OCI-LY1 (cell line): Measurements from ENCODE around the gene TECPR2.

Experiments
- H2AFZ ChIP-seq: fragments of 200-600 bp; sonication (generic), shearing (Covaris generic); 2 replicates; pipeline ENCODE4 v1.6.0; 2014; ENCODE audit warnings: antibody characterized with exemption, mild to moderate bottlenecking, low read length
- H3F3A ChIP-seq: fragments of 200-600 bp; sonication (generic), shearing (Covaris generic); 2 replicates; pipeline ENCODE4 v1.6.0; 2014; ENCODE audit warnings: mild to moderate bottlenecking, antibody characterized with exemption, low read length, moderate library complexity; ENCODE audit not compliant: insufficient read depth
- H3K27ac ChIP-seq: fragments of 200-600 bp; sonication (generic); 2 replicates; pipeline ENCODE4 v1.5.1; 2014; ENCODE audit warnings: low read length, mixed run types, mild to moderate bottlenecking, low read depth; ENCODE audit not compliant: poor library complexity, severe bottlenecking
- H3K27me3 ChIP-seq: fragments of 200-600 bp; sonication (generic); 2 replicates; pipeline ENCODE4 v1.6.0; 2014; ENCODE audit warnings: antibody characterized with exemption, mild to moderate bottlenecking, low read length, moderate library complexity; ENCODE audit not compliant: insufficient read depth
- H3K36me3 ChIP-seq: fragments of 200-600 bp; sonication (generic); 2 replicates; pipeline ENCODE4 v1.6.1; 2014; ENCODE audit warnings: mild to moderate bottlenecking, antibody characterized with exemption, low read length, moderate library complexity, mixed read lengths; ENCODE audit not compliant: insufficient read depth
- H3K4me1 ChIP-seq: fragments of 200-600 bp; sonication (generic); 2 replicates; pipeline ENCODE4 v1.5.1; 2014; ENCODE audit warnings: mild to moderate bottlenecking, low read length, moderate library complexity; ENCODE audit not compliant: insufficient read depth, severe bottlenecking
- H3K4me2 ChIP-seq: fragments of 200-600 bp; sonication (generic), shearing (Covaris generic); 2 replicates; pipeline ENCODE4 v1.6.1; 2014; ENCODE audit warnings: low read length
- H3K4me3 ChIP-seq: fragments of 200-600 bp; sonication (generic); 2 replicates; pipeline ENCODE4 v1.5.1; 2014; ENCODE audit warnings: low read length, low read depth, mild to moderate bottlenecking, mixed read lengths; ENCODE audit not compliant: poor library complexity, severe bottlenecking
- H3K79me2 ChIP-seq: fragments of 200-600 bp; shearing (Covaris generic); 2 replicates; pipeline ENCODE4 v1.6.1; 2016; ENCODE audit warnings: mixed run types, low read length, mixed read lengths; ENCODE audit not compliant: insufficient read depth
- H3K9ac ChIP-seq: fragments of 200-600 bp; sonication (generic), shearing (Covaris generic); 2 replicates; pipeline ENCODE4 v1.6.1; 2014; ENCODE audit warnings: mild to moderate bottlenecking, low read length, mixed read lengths
- H3K9me2 ChIP-seq: fragments of 200-600 bp; sonication (generic), shearing (Covaris generic); 2 replicates; pipeline ENCODE4 v1.6.1; 2014; ENCODE audit warnings: low read depth, mild to moderate bottlenecking, low read length, mixed read lengths
- H3K9me3 ChIP-seq: fragments of 200-600 bp; shearing (Covaris generic); 2 replicates; pipeline ENCODE4 v1.6.1; 2014; ENCODE audit warnings: low read length, mixed read lengths
- H4K20me1 ChIP-seq: fragments of 200-600 bp; sonication (generic), shearing (Covaris generic); 2 replicates; pipeline ENCODE4 v1.6.0; 2016; ENCODE audit warnings: mild to moderate bottlenecking, low read length; ENCODE audit not compliant: insufficient read depth
- EZH2 ChIP-seq: fragments of 200-600 bp; sonication (generic), shearing (Covaris generic); IDR thresholded peaks from 2 replicates; pipeline ENCODE4 v1.8.0; 2017; ENCODE audit warnings: borderline replicate concordance, mixed run types, mild to moderate bottlenecking, antibody characterized with exemption, low read length, moderate library complexity, mixed read lengths
- TF ChIP-seq, protein P1 (sequence below): fragments of 200-600 bp; sonication (generic), shearing (Covaris generic); IDR thresholded peaks from 2 replicates; pipeline ENCODE4 v1.5.1; 2017; ENCODE audit warnings: mild to moderate bottlenecking, antibody characterized with exemption, low read length, moderate library complexity, mixed read lengths

Gene TECPR2

DNA sequence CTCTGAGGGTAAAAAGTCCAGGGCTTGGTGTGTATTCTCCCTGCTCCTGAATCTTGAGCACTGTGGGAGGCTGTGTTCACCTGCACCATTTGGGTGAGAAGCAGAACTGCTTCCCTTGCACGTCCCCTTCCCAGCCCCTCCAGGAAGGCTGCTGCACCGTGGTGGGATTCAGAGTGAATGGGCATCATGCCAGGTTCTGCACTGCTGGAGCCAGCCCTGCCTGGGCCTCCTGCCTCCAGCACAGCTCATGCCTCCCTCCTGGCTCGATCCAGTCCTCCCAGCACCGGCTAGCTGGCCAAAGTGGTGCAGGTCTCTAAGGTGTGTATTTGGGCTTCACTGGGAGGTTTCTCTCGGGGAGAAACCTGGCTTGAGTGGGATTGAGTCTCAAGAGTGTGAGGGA, 92.0 kb downstream of the TECPR2 start:
- no peaks in the 10 kb centered on the region for H3K4me1 ChIP-seq
- H3F3A ChIP-seq = no peaks in the 10 kb centered on the region
- H4K20me1 ChIP-seq = no peaks in the 10 kb centered on the region
- no peak overlapping the region for H3K27ac ChIP-seq
- H3K27me3 ChIP-seq = no peaks in the 10 kb centered on the region
- TF ChIP-seq EZH2 = no peak
- no peak overlapping the region for H3K4me2 ChIP-seq
- H3K79me2 ChIP-seq = no peaks in the 10 kb centered on the region
- H3K9me2 ChIP-seq = no peaks in the 10 kb centered on the region
- H2AFZ ChIP-seq = no peak overlapping the region
- no peaks in the 10 kb centered on the region for H3K9me3 ChIP-seq
- no peaks in the 10 kb centered on the region for H3K36me3 ChIP-seq
- H3K4me3 ChIP-seq = no peak overlapping the region
- H3K9ac ChIP-seq = no peak overlapping the region

DNA sequence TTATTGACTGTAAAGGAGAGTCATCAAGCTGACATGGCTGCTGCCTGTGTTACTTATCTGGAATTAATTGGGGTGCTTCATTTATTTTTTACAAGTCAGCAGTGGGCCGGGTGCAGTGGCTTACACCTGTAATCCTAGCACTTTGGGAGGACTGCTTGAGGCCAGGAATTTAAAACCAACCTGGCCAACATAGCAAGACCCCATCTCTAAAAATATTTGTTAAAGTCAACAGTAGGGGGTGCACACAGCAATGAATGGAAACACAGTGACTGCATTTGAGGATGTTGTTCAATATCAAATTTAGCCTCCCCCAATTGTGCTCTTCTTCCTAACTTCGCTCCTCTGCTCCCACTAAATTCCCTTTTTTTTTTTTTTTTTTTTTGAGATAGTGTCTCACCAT, 94.8 kb downstream of the TECPR2 start:
- Histone ChIP-seq H3K9me2 (no peaks in the 10 kb centered on the region), H3K79me2 (no peaks in the 10 kb centered on the region), H3K27me3 (no peaks in the 10 kb centered on the region), H3K4me3 (no peak overlapping the region), H4K20me1 (no peaks in the 10 kb centered on the region), H3K4me1 (no peaks in the 10 kb centered on the region), H3F3A (no peaks in the 10 kb centered on the region), H3K27ac (no peak overlapping the region), H3K36me3 (no peaks in the 10 kb centered on the region), H2AFZ (no peak overlapping the region), H3K9ac (no peak overlapping the region), H3K9me3 (no peaks in the 10 kb centered on the region), H3K4me2 (no peak overlapping the region)
- no peak for TF ChIP-seq EZH2
- TF ChIP-seq, protein P1, sequence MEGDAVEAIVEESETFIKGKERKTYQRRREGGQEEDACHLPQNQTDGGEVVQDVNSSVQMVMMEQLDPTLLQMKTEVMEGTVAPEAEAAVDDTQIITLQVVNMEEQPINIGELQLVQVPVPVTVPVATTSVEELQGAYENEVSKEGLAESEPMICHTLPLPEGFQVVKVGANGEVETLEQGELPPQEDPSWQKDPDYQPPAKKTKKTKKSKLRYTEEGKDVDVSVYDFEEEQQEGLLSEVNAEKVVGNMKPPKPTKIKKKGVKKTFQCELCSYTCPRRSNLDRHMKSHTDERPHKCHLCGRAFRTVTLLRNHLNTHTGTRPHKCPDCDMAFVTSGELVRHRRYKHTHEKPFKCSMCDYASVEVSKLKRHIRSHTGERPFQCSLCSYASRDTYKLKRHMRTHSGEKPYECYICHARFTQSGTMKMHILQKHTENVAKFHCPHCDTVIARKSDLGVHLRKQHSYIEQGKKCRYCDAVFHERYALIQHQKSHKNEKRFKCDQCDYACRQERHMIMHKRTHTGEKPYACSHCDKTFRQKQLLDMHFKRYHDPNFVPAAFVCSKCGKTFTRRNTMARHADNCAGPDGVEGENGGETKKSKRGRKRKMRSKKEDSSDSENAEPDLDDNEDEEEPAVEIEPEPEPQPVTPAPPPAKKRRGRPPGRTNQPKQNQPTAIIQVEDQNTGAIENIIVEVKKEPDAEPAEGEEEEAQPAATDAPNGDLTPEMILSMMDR = no peak

DNA sequence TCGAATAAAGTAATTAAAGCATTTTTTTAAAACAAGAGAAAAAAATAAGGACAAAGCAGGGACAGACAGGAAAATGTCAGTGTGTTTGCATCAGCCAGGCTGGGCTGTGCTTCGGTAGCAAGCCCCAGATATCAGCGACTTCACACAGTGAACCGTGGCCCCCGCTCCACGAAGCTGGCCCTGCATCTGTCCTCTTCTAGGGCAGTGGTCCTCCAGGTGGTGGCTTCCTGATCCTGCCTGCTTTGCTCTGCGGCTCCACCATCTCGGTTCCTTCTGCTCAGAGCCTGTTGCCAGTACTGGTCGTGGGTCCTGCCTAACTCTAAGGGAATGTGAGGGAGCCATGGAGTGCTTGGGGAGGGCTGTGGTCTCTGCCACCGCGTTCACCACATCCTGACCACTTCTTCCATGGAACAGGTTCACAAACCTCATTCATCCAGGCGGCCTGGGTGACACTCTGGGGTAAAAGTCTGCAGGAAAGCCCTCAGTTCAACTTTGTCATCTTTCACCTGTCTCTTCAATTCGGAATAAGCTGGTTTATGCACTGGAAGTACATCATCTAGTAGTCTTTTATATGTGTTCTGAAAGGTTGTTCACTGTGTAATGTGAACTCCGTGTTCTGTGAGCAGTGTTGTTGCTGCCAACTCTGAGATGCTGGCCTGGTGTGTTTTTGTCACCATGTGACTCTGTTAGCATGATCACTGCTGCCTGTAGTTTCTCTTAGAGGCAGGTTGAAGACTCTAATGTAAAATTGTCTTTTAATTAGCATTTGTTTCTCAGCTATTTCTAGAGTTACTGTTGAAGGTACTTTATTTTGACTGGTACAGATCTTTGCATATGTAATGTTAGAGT, 99.0 kb downstream of the TECPR2 start:
- no peak overlapping the region for H3K9ac ChIP-seq
- H3K4me3 ChIP-seq = no peak overlapping the region

DNA sequence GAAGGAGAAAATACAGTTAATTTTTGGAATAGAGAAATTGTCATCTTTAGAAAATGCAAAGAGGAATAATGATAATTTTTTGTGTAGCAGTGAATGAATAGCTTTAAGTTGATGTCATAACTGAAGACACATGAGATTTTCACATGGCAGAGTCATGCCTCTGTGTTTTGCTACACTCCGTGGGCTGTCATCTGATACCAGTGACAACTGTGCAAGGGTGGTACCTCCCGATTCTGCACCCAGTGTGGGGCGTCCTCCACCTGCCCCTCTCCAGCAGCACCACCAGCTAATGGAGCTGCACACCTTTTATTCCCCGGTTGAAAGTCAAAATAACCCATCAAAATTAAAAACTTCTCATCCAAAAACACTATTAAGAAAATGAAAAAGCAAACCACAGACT, 99.7 kb downstream of the TECPR2 start:
- Histone ChIP-seq H3K9me2 (no peaks in the 10 kb centered on the region), H3K4me2 (no peak overlapping the region), H3K27ac (no peak overlapping the region), H2AFZ (no peak overlapping the region), H3K4me3 (no peak overlapping the region), H4K20me1 (no peaks in the 10 kb centered on the region), H3F3A (no peaks in the 10 kb centered on the region), H3K79me2 (no peaks in the 10 kb centered on the region), H3K36me3 (no peaks in the 10 kb centered on the region), H3K9me3 (no peaks in the 10 kb centered on the region), H3K27me3 (no peaks in the 10 kb centered on the region), H3K4me1 (no peaks in the 10 kb centered on the region), H3K9ac (no peak overlapping the region)
- TF ChIP-seq EZH2 = no peak
- TF ChIP-seq, protein P1 = no peak

More for the DNA sequence above, 99.0 kb downstream of the TECPR2 start:
- no peaks in the 10 kb centered on the region for H3K79me2 ChIP-seq
- no peaks in the 10 kb centered on the region for H3K9me3 ChIP-seq
- H2AFZ ChIP-seq = no peak overlapping the region
- TF ChIP-seq EZH2 = no peak
- H3F3A ChIP-seq = no peaks in the 10 kb centered on the region
- no peak overlapping the region for H3K27ac ChIP-seq
- H3K4me1 ChIP-seq = no peaks in the 10 kb centered on the region
- no peaks in the 10 kb centered on the region for H3K9me2 ChIP-seq
- no peaks in the 10 kb centered on the region for H3K36me3 ChIP-seq
- H3K4me2 ChIP-seq = no peak overlapping the region
- H3K27me3 ChIP-seq = no peaks in the 10 kb centered on the region
- H4K20me1 ChIP-seq = no peaks in the 10 kb centered on the region
